ENCODE results near the gene CRYGB.
"Not testable (repeated sequence)": the region's sequence is repeated elsewhere in the genome, so short reads cannot be mapped to it uniquely, and the experiment has no call there.

CRYGB gene

GRCh38 chr2:208112273-208112745 is 33.6 kb downstream of the CRYGB start:
- not testable (repeated sequence) for DNase-seq

- no peak for DNase-seq
Observed at GRCh38 chr2:208103616-208104015, 42.3 kb downstream of the CRYGB start.

GRCh38 chr2:208101716-208102631 is 44.0 kb downstream of the CRYGB start:
- peak; percentile 3 for DNase-seq

GRCh38 chr2:208099682-208100470 is 46.1 kb downstream of the CRYGB start:
- DNase-seq, result no peak

GRCh38 chr2:208098701-208099100 is 47.3 kb downstream of the CRYGB start:
- not testable (repeated sequence) for DNase-seq

- no peak for DNase-seq
Observed at GRCh38 chr2:208098267-208098666, 47.7 kb downstream of the CRYGB start.

GRCh38 chr2:208097801-208098200 is 48.2 kb downstream of the CRYGB start:
- no peak for DNase-seq

- DNase-seq, result no peak
Observed at GRCh38 chr2:208097313-208097712, 48.6 kb downstream of the CRYGB start.

GRCh38 chr2:208096080-208096479 is 49.9 kb downstream of the CRYGB start:
- DNase-seq, result no peak

- no peak for DNase-seq
Observed at GRCh38 chr2:208093128-208093527, 52.8 kb downstream of the CRYGB start.
